ENCODE results near the gene RAB7A.

The RAB7A gene

DNA sequence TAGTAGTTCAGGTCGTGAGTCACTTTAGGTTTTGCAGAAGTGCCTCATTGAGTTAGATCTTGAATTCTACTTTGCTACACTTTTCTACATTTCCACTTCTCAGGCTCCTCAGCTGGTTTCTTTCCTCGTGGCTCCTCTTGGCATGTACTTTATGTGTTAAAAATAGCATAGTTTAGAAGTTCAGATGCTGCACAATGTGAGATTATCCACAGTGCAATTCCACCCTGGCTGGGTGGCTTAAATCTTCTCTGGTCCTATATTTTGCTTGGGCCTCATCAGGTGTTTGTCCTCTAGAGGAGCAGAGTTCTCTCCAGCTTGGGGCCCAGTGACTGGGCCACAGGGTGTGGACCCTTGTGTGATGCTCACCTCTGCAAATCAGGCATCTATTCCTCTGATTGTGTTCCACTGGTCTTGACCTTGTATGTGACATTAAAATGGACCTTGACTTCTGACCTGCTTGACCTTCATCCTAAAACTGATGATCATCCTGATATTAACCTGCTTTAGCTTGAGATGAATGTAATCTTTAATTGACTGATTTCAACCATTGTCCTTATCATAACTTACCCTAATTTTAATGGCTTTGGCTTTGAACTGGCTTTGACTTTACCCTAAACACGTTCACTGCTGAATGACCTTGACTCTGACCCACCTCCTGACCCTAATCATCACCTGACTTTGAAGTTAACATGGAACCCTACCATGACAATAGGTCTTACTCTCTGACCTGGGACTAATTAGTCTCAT, 89.5 kb downstream of the RAB7A start:
- H3K4me3 ChIP-seq (ENCODE audit: low read length), result no peak overlapping the region
- no peak for DNase-seq (ENCODE audit: low read depth)
- TF ChIP-seq, protein P1, sequence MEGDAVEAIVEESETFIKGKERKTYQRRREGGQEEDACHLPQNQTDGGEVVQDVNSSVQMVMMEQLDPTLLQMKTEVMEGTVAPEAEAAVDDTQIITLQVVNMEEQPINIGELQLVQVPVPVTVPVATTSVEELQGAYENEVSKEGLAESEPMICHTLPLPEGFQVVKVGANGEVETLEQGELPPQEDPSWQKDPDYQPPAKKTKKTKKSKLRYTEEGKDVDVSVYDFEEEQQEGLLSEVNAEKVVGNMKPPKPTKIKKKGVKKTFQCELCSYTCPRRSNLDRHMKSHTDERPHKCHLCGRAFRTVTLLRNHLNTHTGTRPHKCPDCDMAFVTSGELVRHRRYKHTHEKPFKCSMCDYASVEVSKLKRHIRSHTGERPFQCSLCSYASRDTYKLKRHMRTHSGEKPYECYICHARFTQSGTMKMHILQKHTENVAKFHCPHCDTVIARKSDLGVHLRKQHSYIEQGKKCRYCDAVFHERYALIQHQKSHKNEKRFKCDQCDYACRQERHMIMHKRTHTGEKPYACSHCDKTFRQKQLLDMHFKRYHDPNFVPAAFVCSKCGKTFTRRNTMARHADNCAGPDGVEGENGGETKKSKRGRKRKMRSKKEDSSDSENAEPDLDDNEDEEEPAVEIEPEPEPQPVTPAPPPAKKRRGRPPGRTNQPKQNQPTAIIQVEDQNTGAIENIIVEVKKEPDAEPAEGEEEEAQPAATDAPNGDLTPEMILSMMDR (IDR thresholded peaks at IDR 0.05; ENCODE audit: insufficient read depth, low read depth, low read length, missing control alignments), result no peak

DNA sequence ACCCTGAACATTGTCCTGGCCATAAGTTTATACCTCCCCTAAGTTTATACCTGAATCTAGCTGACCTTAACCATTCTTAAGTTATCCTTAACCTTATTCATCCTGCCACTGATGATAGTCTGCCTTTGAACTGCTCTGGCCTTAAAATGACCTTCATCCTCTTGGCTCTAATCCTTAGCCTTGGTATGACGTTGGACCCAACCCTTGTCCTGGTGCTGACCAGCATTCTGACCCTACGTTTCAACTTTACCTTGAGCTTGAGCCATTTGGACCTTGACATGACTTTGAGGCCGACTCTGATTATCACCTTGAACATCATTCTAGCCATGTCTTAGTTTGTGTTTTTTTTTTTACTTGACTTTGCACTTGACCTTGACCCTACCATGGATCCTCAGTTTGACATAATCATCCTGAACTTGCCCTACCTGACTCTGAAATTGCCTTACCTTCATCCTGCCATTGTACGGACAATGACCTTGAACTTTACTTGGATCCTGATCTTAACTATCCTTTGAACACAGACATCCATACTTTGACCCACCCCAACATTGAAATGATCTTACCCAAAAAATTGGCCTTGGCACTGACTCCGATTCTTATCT, 92.3 kb downstream of the RAB7A start:
- TF ChIP-seq, protein P1 (IDR thresholded peaks at IDR 0.05; ENCODE audit: insufficient read depth, low read depth, low read length, missing control alignments), result no peak
- DNase-seq (ENCODE audit: low read depth), result no peak
- no peak overlapping the region for H3K4me3 ChIP-seq (ENCODE audit: low read length)

DNA sequence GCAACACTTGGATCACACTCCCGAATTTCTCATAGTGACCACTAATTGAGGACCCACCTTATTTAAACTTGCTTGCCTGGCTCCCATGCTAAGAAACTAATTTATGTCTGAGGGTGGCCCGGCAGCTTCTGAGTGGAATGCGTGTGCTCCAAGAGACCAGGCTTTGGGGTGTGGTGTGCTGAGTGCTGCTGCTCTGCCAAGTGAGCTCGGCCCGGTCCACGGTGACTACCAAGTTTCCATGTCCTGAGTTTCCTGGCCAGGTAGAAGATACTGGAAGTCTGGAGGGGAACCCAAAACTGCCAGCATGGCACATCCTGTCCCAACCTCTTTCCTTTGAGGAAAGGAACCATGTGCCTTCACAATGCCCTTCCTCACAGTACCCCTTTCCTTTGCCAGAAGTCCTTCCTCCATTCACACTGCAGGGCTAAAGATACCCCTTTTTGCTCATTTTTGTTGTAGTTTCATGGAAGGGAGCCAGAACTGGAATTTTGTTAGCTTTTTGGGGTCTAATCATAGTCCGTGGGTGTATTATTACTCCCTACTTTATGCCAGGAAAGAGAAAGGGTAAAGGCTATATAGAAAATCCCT, 94.4 kb downstream of the RAB7A start:
- no peak overlapping the region for H3K4me3 ChIP-seq (ENCODE audit: low read length)
- DNase-seq (ENCODE audit: low read depth), result no peak
- TF ChIP-seq, protein P1 (IDR thresholded peaks at IDR 0.05; ENCODE audit: insufficient read depth, low read depth, low read length, missing control alignments), result no peak

DNA sequence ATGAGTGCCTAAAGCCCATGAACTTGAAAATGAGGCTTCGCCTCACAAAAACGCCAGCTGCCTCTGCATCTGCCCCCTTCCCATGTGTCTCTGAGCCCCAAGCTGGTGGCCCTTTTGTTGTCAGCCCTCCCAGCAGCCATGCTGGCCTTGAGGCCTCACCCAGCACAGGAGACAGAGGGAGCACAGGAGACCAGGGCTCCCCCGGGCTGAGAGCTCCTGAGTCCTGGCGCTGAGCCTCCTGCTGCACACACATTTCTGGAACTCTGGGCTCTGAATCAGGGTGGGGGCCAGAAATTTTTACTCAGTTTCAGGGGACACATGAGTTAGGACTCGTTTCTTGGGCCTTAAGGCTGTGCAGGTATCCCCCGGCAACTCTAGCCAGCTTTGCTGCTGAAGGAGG, 97.0 kb downstream of the RAB7A start:
- TF ChIP-seq, protein P1 (IDR thresholded peaks at IDR 0.05; ENCODE audit: insufficient read depth, low read depth, low read length, missing control alignments), result no peak
- no peak overlapping the region for H3K4me3 ChIP-seq (ENCODE audit: low read length)
- no peak for DNase-seq (ENCODE audit: low read depth)

DNA sequence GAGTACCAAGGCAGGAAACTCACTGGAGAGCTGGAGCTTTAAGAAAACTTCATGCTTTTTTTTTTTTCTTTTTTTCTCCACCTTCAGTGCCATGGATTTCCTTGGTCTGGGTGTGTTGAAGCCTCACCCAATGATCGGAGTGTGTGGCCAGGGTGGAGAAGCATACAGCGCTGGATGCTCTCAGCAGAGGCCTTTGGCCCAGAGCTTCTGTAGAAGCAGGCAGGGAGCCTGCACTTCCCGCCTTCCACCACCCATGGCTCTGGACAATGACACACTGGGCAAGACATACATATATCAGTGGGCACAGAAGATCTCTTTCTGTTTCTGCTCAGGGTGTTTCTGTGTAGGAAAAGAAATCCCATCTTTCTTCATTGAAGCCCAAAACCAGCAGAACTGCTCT, 97.6 kb downstream of the RAB7A start:
- DNase-seq (ENCODE audit: low read depth), result no peak
- TF ChIP-seq, protein P1 (IDR thresholded peaks at IDR 0.05; ENCODE audit: insufficient read depth, low read depth, low read length, missing control alignments), result no peak
- no peak overlapping the region for H3K4me3 ChIP-seq (ENCODE audit: low read length)

DNA sequence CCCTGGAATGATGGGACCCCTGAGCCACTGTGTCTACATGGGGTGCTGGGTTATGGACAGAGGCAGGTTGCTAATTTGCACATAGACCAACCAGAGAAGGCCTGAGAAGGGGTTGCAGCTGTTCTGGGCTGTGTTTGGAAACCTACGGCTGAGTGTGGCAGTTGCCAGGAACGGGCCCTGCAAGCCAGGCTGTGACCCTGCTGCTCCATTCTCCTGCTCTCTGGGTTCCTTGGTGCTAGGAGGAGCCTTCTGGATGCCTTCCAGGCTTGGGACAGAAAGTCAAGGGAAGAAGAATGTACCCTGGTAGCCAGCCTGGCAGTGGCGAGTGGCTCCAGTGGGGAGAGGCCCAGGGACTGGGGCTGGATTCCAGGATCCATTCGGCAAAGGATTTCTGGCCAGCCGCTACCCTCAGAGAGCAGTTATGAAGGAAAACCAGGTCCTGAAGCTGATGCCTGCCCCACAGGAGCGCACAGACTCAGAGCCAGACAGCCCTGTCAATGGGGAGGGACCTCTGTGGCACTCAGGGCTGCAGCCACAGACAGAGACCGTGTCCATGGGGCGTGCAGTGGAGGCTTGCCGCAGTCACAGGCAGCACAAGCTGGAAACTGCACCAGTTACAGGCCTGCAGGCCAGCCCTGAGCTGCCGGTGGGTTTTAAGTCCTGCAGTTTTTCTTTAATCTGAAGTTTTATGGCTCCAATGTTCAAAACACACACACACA, 98.3 kb downstream of the RAB7A start:
- TF ChIP-seq, protein P1 (IDR thresholded peaks at IDR 0.05; ENCODE audit: insufficient read depth, low read depth, low read length, missing control alignments), result no peak
- no peak for DNase-seq (ENCODE audit: low read depth)
- no peak overlapping the region for H3K4me3 ChIP-seq (ENCODE audit: low read length)
